Upper lobe of right lung (tissue), 1 donor: Measurements from ENCODE around the gene DNASE1L2. TPM values are rescaled to one million over a fixed set of nuclear protein-coding genes. Genes with fewer than 3 reads are reported as not detected.

Experiments used
- ATAC-seq: fragments of 200-7000 bp; cut with Tn5 transposase; one replicate; pipeline ENCODE4 v1.9.1; 2020; ENCODE audit warnings: mild to moderate bottlenecking, moderate library complexity
- DNase-seq: peaks from one replicate; pipeline ENCODE4 v3.0.0-alpha.2; 2020
- H3K27ac ChIP-seq: fragments of 200-600 bp; one replicate; pipeline ENCODE4 v1.8.0; 2022
- H3K27me3 ChIP-seq: fragments of 200-600 bp; one replicate; pipeline ENCODE4 v1.8.0; 2022; ENCODE audit warnings: mild to moderate bottlenecking
- H3K36me3 ChIP-seq: fragments of 200-600 bp; one replicate; pipeline ENCODE4 v1.8.0; 2022
- H3K4me1 ChIP-seq: fragments of 200-600 bp; one replicate; pipeline ENCODE4 v1.8.0; 2022
- H3K4me3 ChIP-seq: fragments of 200-600 bp; one replicate; pipeline ENCODE4 v1.8.0; 2022; ENCODE audit warnings: mild to moderate bottlenecking
- H3K9me3 ChIP-seq: fragments of 200-600 bp; one replicate; pipeline ENCODE4 v1.8.0; 2022
- CTCF ChIP-seq: fragments of 200-600 bp; IDR thresholded peaks from one replicate; pipeline ENCODE4 v1.8.0; 2022; ENCODE audit warnings: antibody characterized with exemption
- intact Hi-C: fragments of 100-400 bp; cut with DNase I; formaldehyde crosslinking; loops from one replicate; pipeline ENCODE4 v1.11.0; 2022
- total RNA-seq: library from RNA; stranded (reverse); fragmentation: NEBNext Ultra II Directional; extraction: Animal tissue kit (Norgen Biotek cat#: 25700); gene quantifications from one replicate; pipeline ENCODE4 v1.2.1, GENCODE V29; 2021
- donor health status: DM: no; HTN: yes; CAD: no; lungs with severe emphysema.

The DNASE1L2 gene
- total RNA-seq, 1 donor from 2014 or later = 0.78 TPM

GRCh38 chr16:2280461-2280860 lies 44.2 kb downstream of the DNASE1L2 start:
- H3K4me3 ChIP-seq = no peak overlapping the region
- intact Hi-C loops = no loop called here
- no peak for DNase-seq
- H3K4me1 ChIP-seq = no peaks in the 10 kb centered on the region
- H3K27ac ChIP-seq = no peak overlapping the region
- no peak for ATAC-seq
- H3K36me3 ChIP-seq = peaks cover 41% of the 10 kb centered on the region
- no peak for TF ChIP-seq CTCF
- H3K27me3 ChIP-seq = no peaks in the 10 kb centered on the region
- no peaks in the 10 kb centered on the region for H3K9me3 ChIP-seq

GRCh38 chr16:2280981-2281542 lies 44.8 kb downstream of the DNASE1L2 start:
- H3K27ac ChIP-seq = no peak overlapping the region
- no peaks in the 10 kb centered on the region for H3K4me1 ChIP-seq
- no peaks in the 10 kb centered on the region for H3K9me3 ChIP-seq
- H3K27me3 ChIP-seq = no peaks in the 10 kb centered on the region
- peaks cover 47% of the 10 kb centered on the region for H3K36me3 ChIP-seq
- no peak for TF ChIP-seq CTCF
- DNase-seq = no peak
- no peak overlapping the region for H3K4me3 ChIP-seq
- no peak for ATAC-seq
- intact Hi-C loops = no loop called here

- no peaks in the 10 kb centered on the region for H3K9me3 ChIP-seq
Measured at GRCh38 chr16:2282262-2282661, 46.0 kb downstream of the DNASE1L2 start.

DNA sequence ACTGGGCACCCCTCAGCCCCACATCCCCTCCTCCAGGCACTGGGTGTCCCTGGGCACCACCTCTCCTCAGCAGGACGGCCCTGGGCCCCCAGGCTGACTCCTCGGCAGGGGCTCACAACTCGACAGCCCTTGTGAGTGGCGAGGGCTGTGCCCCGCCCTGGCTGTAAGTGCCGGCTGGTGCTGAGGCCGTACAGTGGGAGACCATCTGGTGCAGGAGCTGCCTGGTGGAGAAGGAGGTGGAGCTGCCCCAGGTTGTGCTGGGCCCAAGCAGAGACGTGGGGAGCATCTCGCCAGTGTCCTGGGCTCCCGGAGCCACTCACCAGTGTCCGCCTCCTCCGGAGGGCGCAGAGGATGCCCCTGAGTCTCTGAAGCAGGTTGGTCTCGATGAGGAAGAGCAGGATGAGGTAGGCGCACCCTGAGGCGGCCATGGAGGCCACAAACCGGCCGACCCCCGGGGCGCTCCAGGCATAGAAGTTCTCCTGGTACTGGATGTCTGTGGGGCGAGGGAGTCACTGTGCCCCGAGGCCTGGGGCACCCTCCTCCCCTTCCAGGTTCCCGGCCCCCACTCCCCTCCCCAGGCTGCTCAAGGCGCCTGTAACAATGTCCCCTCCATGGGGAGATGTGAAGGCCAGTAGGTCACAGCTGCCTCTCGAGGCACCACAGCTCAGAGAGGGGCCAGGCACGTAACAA lies 46.8 kb downstream of the DNASE1L2 start:
- Histone ChIP-seq H3K4me3 (no peak overlapping the region), H3K9me3 (no peaks in the 10 kb centered on the region), H3K4me1 (no peaks in the 10 kb centered on the region), H3K27ac (no peak overlapping the region), H3K36me3 (peaks cover 49% of the 10 kb centered on the region), H3K27me3 (no peaks in the 10 kb centered on the region)
- no peak for TF ChIP-seq CTCF
- intact Hi-C loops = no loop called here
- DNase-seq = no peak
- no peak for ATAC-seq

More at GRCh38 chr16:2282262-2282661, 46.0 kb downstream of the DNASE1L2 start:
- Histone ChIP-seq H3K27ac (no peak overlapping the region), H3K36me3 (peaks cover 48% of the 10 kb centered on the region), H3K4me1 (no peaks in the 10 kb centered on the region), H3K4me3 (no peak overlapping the region), H3K27me3 (no peaks in the 10 kb centered on the region)
- TF ChIP-seq CTCF = no peak
- intact Hi-C loops = no loop called here
- DNase-seq = no peak
- ATAC-seq = no peak

- no peaks in the 10 kb centered on the region for H3K9me3 ChIP-seq
- H3K27ac ChIP-seq = no peak overlapping the region
- no peaks in the 10 kb centered on the region for H3K4me1 ChIP-seq
- H3K4me3 ChIP-seq = no peak overlapping the region
- no peak for TF ChIP-seq CTCF
- H3K27me3 ChIP-seq = no peaks in the 10 kb centered on the region
- intact Hi-C loops = no loop called here
- ATAC-seq (peak; percentile 3), DNase-seq (peak; percentile 60)
- peaks cover 41% of the 10 kb centered on the region for H3K36me3 ChIP-seq
Measured at GRCh38 chr16:2284001-2284770, 47.9 kb downstream of the DNASE1L2 start.
